ENCODE results near the gene CMTM8. TPM values are rescaled to one million over a fixed set of nuclear protein-coding genes. Genes with fewer than 3 reads are reported as not detected.

The CMTM8 gene
- total RNA-seq, 1 experiment from 2014 or later, result 9.0 TPM

DNA sequence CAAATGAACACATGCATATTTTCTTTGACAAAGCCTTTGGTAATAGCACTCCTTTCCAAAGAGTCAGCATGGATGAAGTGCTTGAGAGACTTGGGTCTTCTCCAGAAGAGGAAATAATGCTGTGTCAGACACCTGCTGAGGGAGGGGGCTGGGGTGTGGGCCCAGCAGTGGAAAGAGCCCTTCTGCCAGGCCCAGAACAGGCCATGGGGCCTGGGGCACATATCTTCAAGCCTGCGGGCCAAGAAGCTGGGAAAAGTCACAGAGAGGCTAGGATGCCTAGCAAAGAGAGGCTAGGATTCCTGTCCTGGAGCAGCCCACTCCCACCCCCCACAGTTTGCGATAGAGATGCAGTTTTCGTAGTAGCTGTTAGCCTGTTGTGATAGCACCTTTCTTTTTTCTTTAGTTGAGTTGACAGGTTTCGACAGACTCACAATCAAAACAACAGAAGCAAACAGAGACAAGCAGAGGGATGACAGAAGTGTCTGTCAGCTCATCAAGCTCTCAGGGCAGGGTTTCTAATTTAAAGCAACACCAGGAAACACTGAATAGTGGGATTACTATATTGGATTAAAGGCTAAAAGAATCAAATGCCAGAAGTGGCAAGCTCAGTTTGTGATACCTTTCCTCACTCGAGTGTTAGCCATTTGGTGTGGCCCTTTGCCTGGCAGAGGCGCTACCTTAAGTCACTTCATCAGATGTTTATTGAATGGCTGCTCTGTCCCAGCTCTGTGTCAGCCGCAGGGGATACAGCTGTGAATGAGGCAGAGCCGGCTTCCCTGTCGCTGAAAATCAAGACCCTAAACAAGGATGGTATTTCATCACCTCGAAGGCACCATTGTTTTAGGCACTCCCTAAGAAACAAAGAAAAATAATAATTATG is 172.1 kb downstream of the CMTM8 start (continued):
- TF ChIP-seq, protein P1, sequence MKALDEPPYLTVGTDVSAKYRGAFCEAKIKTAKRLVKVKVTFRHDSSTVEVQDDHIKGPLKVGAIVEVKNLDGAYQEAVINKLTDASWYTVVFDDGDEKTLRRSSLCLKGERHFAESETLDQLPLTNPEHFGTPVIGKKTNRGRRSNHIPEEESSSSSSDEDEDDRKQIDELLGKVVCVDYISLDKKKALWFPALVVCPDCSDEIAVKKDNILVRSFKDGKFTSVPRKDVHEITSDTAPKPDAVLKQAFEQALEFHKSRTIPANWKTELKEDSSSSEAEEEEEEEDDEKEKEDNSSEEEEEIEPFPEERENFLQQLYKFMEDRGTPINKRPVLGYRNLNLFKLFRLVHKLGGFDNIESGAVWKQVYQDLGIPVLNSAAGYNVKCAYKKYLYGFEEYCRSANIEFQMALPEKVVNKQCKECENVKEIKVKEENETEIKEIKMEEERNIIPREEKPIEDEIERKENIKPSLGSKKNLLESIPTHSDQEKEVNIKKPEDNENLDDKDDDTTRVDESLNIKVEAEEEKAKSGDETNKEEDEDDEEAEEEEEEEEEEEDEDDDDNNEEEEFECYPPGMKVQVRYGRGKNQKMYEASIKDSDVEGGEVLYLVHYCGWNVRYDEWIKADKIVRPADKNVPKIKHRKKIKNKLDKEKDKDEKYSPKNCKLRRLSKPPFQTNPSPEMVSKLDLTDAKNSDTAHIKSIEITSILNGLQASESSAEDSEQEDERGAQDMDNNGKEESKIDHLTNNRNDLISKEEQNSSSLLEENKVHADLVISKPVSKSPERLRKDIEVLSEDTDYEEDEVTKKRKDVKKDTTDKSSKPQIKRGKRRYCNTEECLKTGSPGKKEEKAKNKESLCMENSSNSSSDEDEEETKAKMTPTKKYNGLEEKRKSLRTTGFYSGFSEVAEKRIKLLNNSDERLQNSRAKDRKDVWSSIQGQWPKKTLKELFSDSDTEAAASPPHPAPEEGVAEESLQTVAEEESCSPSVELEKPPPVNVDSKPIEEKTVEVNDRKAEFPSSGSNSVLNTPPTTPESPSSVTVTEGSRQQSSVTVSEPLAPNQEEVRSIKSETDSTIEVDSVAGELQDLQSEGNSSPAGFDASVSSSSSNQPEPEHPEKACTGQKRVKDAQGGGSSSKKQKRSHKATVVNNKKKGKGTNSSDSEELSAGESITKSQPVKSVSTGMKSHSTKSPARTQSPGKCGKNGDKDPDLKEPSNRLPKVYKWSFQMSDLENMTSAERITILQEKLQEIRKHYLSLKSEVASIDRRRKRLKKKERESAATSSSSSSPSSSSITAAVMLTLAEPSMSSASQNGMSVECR (CRISPR knock-in tag; IDR thresholded peaks at IDR 0.05; ENCODE audit: borderline replicate concordance), result no peak

DNA sequence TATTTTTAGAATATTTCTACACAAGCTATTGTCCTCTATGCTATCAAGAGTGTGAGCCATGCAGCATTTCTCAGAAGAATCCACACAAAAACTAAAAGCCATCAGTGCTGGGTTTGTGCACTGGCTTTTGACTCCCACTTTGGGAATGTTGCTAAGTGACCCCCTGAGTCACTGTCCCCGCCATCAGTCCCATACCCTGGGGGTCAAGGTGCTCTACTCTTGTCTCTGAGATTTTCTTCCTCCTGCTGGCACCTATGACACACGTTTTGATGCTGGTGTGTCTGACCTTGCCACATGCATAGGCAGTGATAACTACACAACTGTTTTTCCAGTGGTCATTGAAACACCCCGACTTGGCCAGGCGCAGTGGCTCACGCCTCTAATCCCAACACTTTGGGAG is 173.0 kb downstream of the CMTM8 start:
- ChIA-PET POLR2A (no interaction called here), CTCF (interaction anchor here (3.0 kb wide), 1 partner anchor 37 kb away, joined by 10 read pairs; no protein-coding TSS in a partner anchor)
- Mint-ChIP-seq H3K27me3 (ENCODE audit: low read depth) (no peaks in the 10 kb centered on the region), H3K4me3 (no peak overlapping the region), H3K4me1 (peaks cover 63% of the 10 kb centered on the region), H3K27ac (peak overlapping the region; percentile 78; the same call in 1 of the 2 replicates), H3K9me3 (no peaks in the 10 kb centered on the region), H3K36me3 (no peaks in the 10 kb centered on the region)
- ATAC-seq (no peak), DNase-seq (ENCODE audit: low spot score) (no peak)
- TF ChIP-seq HMGA2 (CRISPR knock-in tag; IDR thresholded peaks at IDR 0.05), result no peak

DNA sequence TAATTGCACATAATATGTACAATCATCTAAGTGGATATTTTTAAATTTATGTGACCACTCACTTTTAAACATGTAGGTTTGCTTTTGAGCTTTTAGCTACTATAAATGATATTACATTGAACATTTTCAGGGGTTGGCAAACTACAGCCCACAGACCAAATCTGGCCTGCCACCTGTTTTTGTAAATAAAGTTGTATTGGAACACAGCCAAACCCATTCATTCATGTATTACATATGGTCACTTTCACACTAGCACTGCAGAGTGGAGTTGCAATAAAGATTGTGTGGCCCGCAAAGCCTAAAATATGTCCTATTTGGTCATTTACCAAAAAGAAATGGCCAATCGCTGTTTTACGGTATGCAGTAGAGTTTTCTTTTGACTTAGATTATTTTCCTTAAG is 174.4 kb downstream of the CMTM8 start:
- DNase-seq (ENCODE audit: low spot score) (no peak), ATAC-seq (no peak)
- Mint-ChIP-seq H3K36me3 (no peaks in the 10 kb centered on the region), H3K4me3 (no peak overlapping the region), H3K27me3 (ENCODE audit: low read depth) (no peaks in the 10 kb centered on the region), H3K27ac (no peak overlapping the region), H3K9me3 (no peaks in the 10 kb centered on the region), H3K4me1 (peaks cover 48% of the 10 kb centered on the region)
- ChIA-PET CTCF (interaction anchor here (1.2 to 3.2 kb wide), 3 partner anchors 10 to 173 kb away, joined by 3 to 16 read pairs (median 8); no protein-coding TSS in a partner anchor), POLR2A (no interaction called here)
- TF ChIP-seq KAT7 (CRISPR knock-in tag; IDR thresholded peaks at IDR 0.05; ENCODE audit: borderline replicate concordance), result no peak
- TF ChIP-seq CREB1 (CRISPR knock-in tag; IDR thresholded peaks at IDR 0.05), result no peak
- TF ChIP-seq ETV6 (CRISPR knock-in tag; IDR thresholded peaks at IDR 0.05), result no peak
- no peak for TF ChIP-seq GRHL2 (CRISPR knock-in tag; IDR thresholded peaks at IDR 0.05; ENCODE audit: insufficient replicate concordance, severe bottlenecking)
- TF ChIP-seq, protein P2, sequence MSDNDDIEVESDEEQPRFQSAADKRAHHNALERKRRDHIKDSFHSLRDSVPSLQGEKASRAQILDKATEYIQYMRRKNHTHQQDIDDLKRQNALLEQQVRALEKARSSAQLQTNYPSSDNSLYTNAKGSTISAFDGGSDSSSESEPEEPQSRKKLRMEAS (CRISPR knock-in tag; IDR thresholded peaks at IDR 0.05), result no peak
- TF ChIP-seq, protein P3, sequence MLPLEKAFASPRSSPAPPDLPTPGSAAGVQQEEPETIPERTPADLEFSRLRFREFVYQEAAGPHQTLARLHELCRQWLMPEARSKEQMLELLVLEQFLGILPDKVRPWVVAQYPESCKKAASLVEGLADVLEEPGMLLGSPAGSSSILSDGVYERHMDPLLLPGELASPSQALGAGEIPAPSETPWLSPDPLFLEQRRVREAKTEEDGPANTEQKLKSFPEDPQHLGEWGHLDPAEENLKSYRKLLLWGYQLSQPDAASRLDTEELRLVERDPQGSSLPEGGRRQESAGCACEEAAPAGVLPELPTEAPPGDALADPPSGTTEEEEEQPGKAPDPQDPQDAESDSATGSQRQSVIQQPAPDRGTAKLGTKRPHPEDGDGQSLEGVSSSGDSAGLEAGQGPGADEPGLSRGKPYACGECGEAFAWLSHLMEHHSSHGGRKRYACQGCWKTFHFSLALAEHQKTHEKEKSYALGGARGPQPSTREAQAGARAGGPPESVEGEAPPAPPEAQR (CRISPR knock-in tag; IDR thresholded peaks at IDR 0.05), result no peak
- TF ChIP-seq IRF2 (CRISPR knock-in tag; IDR thresholded peaks at IDR 0.05; ENCODE audit: borderline replicate concordance, low read depth), result no peak
- TF ChIP-seq, protein P4, sequence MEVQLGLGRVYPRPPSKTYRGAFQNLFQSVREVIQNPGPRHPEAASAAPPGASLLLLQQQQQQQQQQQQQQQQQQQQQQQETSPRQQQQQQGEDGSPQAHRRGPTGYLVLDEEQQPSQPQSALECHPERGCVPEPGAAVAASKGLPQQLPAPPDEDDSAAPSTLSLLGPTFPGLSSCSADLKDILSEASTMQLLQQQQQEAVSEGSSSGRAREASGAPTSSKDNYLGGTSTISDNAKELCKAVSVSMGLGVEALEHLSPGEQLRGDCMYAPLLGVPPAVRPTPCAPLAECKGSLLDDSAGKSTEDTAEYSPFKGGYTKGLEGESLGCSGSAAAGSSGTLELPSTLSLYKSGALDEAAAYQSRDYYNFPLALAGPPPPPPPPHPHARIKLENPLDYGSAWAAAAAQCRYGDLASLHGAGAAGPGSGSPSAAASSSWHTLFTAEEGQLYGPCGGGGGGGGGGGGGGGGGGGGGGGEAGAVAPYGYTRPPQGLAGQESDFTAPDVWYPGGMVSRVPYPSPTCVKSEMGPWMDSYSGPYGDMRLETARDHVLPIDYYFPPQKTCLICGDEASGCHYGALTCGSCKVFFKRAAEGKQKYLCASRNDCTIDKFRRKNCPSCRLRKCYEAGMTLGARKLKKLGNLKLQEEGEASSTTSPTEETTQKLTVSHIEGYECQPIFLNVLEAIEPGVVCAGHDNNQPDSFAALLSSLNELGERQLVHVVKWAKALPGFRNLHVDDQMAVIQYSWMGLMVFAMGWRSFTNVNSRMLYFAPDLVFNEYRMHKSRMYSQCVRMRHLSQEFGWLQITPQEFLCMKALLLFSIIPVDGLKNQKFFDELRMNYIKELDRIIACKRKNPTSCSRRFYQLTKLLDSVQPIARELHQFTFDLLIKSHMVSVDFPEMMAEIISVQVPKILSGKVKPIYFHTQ (CRISPR knock-in tag; IDR thresholded peaks at IDR 0.05), result no peak
- TF ChIP-seq, protein P5, sequence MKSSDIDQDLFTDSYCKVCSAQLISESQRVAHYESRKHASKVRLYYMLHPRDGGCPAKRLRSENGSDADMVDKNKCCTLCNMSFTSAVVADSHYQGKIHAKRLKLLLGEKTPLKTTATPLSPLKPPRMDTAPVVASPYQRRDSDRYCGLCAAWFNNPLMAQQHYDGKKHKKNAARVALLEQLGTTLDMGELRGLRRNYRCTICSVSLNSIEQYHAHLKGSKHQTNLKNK (CRISPR knock-in tag; IDR thresholded peaks at IDR 0.05), result no peak
- TF ChIP-seq, protein P6, sequence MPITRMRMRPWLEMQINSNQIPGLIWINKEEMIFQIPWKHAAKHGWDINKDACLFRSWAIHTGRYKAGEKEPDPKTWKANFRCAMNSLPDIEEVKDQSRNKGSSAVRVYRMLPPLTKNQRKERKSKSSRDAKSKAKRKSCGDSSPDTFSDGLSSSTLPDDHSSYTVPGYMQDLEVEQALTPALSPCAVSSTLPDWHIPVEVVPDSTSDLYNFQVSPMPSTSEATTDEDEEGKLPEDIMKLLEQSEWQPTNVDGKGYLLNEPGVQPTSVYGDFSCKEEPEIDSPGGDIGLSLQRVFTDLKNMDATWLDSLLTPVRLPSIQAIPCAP (CRISPR knock-in tag; IDR thresholded peaks at IDR 0.05), result no peak
- TF ChIP-seq ATF1 (CRISPR knock-in tag; IDR thresholded peaks at IDR 0.05), result no peak
- TF ChIP-seq, protein P7, sequence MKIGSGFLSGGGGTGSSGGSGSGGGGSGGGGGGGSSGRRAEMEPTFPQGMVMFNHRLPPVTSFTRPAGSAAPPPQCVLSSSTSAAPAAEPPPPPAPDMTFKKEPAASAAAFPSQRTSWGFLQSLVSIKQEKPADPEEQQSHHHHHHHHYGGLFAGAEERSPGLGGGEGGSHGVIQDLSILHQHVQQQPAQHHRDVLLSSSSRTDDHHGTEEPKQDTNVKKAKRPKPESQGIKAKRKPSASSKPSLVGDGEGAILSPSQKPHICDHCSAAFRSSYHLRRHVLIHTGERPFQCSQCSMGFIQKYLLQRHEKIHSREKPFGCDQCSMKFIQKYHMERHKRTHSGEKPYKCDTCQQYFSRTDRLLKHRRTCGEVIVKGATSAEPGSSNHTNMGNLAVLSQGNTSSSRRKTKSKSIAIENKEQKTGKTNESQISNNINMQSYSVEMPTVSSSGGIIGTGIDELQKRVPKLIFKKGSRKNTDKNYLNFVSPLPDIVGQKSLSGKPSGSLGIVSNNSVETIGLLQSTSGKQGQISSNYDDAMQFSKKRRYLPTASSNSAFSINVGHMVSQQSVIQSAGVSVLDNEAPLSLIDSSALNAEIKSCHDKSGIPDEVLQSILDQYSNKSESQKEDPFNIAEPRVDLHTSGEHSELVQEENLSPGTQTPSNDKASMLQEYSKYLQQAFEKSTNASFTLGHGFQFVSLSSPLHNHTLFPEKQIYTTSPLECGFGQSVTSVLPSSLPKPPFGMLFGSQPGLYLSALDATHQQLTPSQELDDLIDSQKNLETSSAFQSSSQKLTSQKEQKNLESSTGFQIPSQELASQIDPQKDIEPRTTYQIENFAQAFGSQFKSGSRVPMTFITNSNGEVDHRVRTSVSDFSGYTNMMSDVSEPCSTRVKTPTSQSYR (CRISPR knock-in tag; IDR thresholded peaks at IDR 0.05), result no peak
